Stimulated activated CD8-positive, alpha-beta memory T cell treated with anti-CD3 and anti-CD28 coated beads, Interleukin-4, amount 100 ng/mL, for 4 hours (primary cell): ENCODE measurements around the gene NDUFB8.

Experiments
- DNase-seq, 2 donors: peaks; one replicate each; pipeline ENCODE4 v3.0.0-alpha.2; 2020; ENCODE audit warnings: low read depth in 2 of 2, low spot score in 1 of 2

The NDUFB8 gene

DNA sequence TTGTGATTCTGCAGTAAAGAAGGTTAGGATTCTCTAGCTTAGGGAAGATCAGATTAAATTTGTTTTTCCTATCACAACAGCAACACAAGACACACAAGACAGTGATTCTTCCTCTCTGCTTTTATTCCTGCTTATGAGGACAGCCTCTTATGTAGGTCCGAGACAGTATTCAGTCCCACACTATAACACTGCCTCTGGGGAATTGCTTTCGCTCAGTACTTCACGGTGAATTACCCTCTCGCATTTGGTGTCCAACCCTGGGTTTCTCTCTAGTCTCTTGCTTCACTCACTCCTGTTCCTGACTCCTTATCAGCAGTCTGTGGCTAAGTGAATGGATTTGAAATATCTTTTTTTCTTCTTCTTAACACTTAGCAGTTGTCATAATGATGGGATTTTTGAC is 7.8 kb upstream of the NDUFB8 start:
- DNase-seq = no peak

DNA sequence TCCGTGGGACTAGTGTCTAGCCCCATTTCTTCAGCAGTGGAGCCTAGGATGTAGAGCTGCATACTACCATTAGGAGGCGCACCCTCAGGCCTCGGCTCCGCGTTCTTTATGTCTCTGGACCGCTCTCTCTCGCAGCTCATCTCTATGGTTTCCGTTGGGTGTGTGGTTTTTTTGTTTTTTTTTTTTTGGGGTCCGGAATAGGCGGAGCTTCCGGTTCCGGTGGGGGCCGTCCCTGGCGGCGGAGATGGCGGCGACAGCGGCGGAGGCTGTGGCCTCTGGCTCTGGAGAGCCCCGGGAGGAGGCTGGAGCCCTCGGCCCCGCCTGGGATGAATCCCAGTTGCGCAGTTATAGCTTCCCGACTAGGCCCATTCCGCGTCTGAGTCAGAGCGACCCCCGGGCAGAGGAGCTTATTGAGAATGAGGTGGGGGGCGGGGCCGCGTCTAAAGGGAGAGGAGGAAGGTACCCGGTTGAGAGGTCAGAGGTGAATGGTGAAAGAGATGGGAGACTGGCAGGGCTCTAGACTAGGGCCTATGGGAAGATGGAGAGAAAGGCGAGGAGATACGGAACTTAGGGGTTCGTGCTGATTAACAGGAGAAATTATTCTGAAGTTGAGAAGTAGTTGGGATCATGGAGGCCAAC is 6.2 kb upstream of the NDUFB8 start, which contains the start of gene HIF1AN:
Gene HIF1AN, plus strand, starts transcription at position 229 of the 639 bp plus-strand sequence. Its CDS starts 16 bp downstream, at position 245.
- DNase-seq = peak; percentile 75

GRCh38 chr10:100535338-100535714 is 5.7 kb upstream of the NDUFB8 start:
- no peak for DNase-seq

DNA sequence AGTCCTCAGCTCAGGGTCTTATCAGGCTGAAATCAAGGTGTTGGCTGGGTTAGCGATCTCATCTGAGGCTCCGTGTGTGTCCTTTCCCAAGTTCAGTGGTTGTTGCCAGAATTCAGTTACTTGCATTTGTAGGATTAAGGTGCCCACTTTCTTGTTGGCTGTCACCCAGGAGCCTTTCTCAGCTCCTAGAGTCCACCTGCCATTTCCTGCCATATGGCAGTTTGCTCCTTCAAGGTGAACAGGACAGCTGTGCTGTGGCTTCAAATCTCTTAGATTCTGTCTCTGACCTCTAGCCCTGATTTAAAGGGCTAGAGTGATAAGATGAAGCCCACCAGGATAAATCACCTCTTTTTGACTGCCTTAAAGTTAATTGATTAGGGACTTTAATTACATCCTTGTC is 5.1 kb upstream of the NDUFB8 start:
- no peak for DNase-seq

- DNase-seq = no peak
Observed at GRCh38 chr10:100531761-100532160, 2.1 kb upstream of the NDUFB8 start.

DNA sequence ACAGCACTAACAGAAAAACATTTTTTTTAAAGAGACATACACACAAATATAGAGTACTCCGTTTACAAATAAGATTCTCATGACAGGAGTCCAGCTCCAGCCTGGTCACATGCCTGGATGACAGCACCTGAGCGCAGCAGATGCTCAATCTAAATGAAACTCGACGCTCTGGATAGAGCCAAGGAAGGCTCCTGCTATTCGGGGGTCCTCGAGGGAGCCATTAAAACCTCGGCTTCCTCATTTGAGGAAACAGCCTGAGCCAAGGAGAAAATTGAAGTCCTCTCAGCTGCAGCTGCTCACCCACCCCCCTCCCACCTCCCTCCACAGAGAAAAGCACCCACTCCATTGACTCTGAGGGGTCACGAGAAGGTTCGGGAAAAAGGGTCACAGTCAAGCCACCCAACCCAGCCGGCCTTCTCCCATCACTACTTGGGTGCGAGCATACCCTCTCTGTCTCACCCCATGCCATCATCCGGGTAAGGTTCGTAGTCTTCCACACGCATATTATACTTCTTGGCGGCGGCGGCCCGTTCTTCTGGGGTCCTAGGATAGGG is 673 bp downstream of the NDUFB8 start:
- DNase-seq = no peak

DNA sequence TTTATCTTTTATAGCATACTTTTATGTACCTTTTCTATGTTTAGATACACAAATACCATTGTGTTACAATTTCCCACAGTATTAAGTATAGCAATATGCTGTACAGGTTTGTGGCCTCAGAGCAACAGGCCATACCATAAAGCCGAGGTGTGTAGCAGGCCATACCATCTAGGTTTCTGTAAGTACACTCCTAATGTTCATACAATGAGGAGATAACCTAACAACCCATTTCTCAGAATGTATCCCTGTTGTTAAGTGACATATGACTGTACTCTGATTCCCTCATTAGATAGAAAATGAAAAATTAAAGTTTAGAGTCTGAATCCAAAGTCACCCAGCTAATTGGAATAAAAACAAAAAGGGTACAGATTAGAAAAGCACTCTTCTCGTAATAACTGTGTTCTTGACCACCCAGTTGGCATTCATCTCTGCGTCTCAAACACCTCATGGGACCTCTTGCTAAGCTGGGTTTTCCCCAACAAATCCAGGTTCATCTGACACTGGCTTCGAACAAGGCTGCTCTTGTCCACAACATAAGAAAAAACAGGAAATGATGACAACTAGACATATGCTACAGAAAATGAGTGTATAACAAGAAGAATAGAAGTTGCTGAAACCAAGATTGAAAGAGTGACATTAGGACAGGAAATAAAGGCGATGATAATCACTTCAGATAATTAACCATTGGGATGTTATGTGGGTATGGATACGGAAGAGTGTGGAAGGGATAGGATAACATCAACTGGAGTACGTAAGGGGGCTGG is 1.4 kb downstream of the NDUFB8 start:
- no peak for DNase-seq

GRCh38 chr10:100524638-100525037 is 5.0 kb downstream of the NDUFB8 start:
- no peak for DNase-seq

DNA sequence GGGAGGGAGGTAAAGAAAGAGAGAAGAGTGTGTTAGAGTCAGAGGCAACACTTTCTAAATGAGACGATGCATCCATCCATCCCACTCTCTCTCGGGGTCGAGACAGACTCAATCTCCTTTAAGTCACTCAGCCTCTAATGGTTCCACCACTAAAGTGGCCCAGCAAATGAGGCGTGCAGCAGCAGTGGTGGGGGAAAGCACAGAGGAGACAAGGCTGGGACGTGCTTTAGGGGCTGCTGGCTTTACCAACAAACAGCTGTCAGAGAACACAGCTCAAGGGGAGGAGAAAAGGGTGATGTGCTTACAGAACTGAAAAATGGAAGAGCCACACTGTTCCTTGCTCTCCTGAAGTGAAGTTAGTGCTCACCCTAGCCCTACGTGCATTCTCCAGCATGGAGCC is 5.5 kb downstream of the NDUFB8 start:
- DNase-seq = no peak

- DNase-seq = no peak
Observed at GRCh38 chr10:100522945-100523344, 6.7 kb downstream of the NDUFB8 start.

DNA sequence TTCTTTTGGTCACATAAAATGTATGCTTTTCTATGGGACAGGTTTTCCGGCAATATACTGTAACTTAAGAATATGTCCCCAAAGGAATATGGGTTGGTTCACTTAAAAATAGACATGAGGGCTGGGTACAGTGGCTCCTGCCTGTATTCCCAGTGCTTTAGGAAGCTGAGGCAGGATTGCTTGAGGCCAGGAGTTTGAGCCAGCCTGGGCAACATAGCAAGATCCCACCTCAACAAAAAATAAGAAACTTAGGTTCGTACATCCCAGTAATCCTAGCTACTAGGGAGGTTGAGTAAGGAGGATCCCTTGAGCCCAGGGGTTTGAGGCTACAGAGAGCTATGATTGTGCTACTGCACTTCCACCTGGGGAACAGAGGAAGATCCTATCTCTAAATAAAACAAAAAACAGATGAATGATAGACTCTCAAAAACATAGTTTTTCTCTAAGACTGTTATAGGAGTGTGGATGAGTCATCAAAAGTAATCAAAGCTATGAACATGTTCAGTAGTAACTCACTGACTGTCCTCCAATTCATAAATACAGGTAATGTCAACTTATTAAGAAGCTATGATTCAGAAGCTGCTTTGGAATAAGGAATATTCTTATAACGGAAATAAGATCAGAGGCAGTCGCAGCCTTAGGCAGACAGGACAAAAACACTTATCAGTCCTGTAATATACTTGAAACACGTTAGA is 7.4 kb downstream of the NDUFB8 start:
- DNase-seq = no peak

DNA sequence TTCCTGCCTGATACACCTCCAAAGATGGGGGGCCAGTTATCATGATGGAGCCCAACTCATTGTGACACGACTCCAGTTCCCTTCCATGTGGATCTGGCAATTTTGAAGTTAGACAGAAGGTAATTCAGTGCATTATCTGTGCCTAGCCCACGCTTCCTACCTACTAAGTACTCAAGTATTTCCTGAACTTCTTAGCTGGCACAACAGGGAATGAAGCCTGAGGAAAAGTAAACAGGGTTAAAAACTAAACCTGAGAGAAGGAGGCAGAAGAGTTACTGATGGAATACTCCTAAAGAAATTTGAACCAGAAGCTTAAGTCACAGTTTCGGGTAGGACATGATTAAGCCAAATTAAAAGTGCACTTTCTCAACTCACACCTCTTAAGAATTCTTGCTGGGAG is 8.9 kb downstream of the NDUFB8 start:
- no peak for DNase-seq

GRCh38 chr10:100519311-100520051 is 10.2 kb downstream of the NDUFB8 start, which contains the start of gene SEC31B:
Gene SEC31B, minus strand, starts transcription at chr10:100519861. Its CDS starts 2,909 bp downstream, at chr10:100516952.
- DNase-seq = no peak

DNA sequence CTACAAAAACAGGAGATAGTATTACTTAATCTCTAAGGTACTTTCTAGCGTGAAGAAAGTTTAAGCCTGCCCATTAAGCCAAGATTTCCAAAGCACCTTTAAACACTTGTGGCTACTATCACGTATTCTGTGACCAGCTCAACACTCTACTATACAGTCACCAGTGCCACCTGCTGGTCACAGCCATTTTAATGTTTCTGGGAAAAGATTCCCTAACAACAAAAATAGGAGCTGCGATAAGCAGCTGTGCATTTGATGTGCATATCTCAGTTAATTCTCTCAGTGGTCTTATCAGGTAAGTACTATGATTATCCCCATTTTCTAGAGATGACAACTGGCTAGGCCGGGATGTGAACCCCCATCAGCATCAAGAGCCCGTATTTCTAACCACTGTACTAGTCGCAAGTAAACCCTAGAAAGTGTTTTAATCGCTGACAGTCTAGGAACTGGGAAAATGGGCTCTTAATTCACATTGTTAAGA is 10.9 kb downstream of the NDUFB8 start:
- peak in 1 of 2 donors; percentile 42 for DNase-seq

GRCh38 chr10:100516847-100517246 is 12.8 kb downstream of the NDUFB8 start:
- no peak for DNase-seq

- no peak for DNase-seq
Observed at GRCh38 chr10:100515612-100516011, 14.1 kb downstream of the NDUFB8 start.

GRCh38 chr10:100510533-100511308 is 18.9 kb downstream of the NDUFB8 start:
- DNase-seq = peak; percentile 26 to 56

DNA sequence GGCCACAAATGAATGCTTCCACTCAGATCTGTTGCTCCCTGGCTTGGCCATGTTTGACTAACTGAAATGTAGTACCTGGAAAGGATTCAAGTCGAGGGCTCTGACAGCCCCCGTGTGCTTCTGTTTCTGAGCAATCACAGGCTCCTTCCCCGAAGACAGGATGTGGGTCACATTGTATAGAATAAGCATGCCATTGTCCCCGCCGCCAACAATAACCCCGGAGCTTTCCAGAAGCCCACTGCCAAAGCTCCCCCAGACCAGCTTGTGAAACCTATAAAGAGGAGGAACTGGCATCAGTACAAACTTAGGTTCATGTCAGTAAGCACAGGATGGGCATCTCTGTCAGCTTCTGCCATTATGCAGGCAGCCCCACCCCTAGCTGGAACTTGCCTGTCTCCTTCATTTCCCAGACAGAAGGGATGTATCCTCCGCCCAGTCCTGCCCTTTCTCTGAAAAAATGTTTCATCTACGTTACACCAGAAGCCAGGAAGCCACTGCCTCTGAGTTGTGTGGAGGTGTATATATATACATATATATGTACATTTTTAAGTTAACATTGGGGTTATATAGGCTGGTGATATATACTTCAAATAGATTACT is 20.3 kb downstream of the NDUFB8 start:
- peak in 1 of 2 donors; percentile 42 for DNase-seq

DNA sequence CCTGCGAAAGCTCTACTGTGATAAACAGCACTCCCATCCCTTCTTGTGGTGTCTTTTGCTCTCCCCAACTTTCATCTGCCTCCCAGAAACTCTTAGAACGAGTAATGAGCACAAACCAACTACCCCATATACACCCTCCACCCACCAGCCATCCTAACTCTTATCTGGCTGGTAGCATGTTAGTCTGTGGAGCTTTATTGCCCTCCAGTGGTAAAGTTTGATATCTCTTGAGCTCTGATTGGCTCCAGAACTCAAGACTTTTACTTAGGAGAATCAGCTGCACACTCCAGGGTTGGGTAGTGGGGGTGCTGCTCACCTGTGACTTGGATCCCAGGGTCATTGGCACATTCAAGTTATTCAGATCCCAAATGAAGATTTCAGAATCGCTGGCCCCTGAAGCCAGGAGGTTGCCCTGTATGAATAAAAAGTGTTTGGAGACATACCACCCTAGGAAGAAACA is 20.9 kb downstream of the NDUFB8 start:
- no peak for DNase-seq

GRCh38 chr10:100508266-100508665 is 21.4 kb downstream of the NDUFB8 start:
- no peak for DNase-seq
